GM23338 (cell line): ENCODE results near the gene THSD7A. TPM values are rescaled to one million over a fixed set of nuclear protein-coding genes. Genes with fewer than 3 reads are reported as not detected.

Experiments used
- ATAC-seq: fragments of 200-7000 bp; cut with Tn5 transposase; 3 replicates; pipeline ENCODE4 v1.9.1; 2020
- DNase-seq: peaks from one replicate; pipeline ENCODE4 v3.0.0-alpha.2; 2015; ENCODE audit warnings: low spot score
- H2AFZ ChIP-seq: fragments of 200-600 bp; sonication (generic); 2 replicates; pipeline ENCODE4 v1.8.0; 2016; ENCODE audit warnings: antibody characterized with exemption, mild to moderate bottlenecking, moderate library complexity
- H3F3A ChIP-seq: fragments of 200-600 bp; sonication (generic); replicated peaks from 2 replicates; pipeline ENCODE4 v1.8.0; 2017; ENCODE audit warnings: antibody characterized with exemption, mixed run types, low read depth
- H3K27ac ChIP-seq: fragments of 200-600 bp; sonication (generic); 2 replicates; pipeline ENCODE4 v1.6.1; 2016; ENCODE audit warnings: low read depth
- H3K27me3 ChIP-seq: fragments of 200-600 bp; sonication (generic); 2 replicates; pipeline ENCODE4 v1.8.0; 2016; ENCODE audit warnings: mild to moderate bottlenecking, mixed run types, moderate library complexity; ENCODE audit not compliant: insufficient read depth
- H3K36me3 ChIP-seq: fragments of 200-600 bp; sonication (generic); 2 replicates; pipeline ENCODE4 v1.8.0; 2016; ENCODE audit warnings: mild to moderate bottlenecking; ENCODE audit not compliant: insufficient read depth
- H3K4me1 ChIP-seq: fragments of 200-600 bp; sonication (generic); 2 replicates; pipeline ENCODE4 v1.8.0; 2016; ENCODE audit warnings: mild to moderate bottlenecking, moderate library complexity; ENCODE audit not compliant: insufficient read depth
- H3K4me2 ChIP-seq: fragments of 200-600 bp; sonication (generic); 2 replicates; pipeline ENCODE4 v1.7.1; 2017; ENCODE audit warnings: mixed run types
- H3K4me3 ChIP-seq: fragments of 200-600 bp; sonication (generic); 2 replicates; pipeline ENCODE4 v1.6.1; 2016; ENCODE audit warnings: mixed run types
- H3K79me2 ChIP-seq: fragments of 200-600 bp; sonication (generic); replicated peaks from 2 replicates; pipeline ENCODE4 v1.8.0; 2017; ENCODE audit warnings: mild to moderate bottlenecking; ENCODE audit not compliant: insufficient read depth
- H3K9me2 ChIP-seq: fragments of 200-600 bp; sonication (generic); 2 replicates; pipeline ENCODE4 v1.8.0; 2017; ENCODE audit not compliant: insufficient read depth
- H4K20me1 ChIP-seq: fragments of 200-600 bp; sonication (generic); replicated peaks from 2 replicates; pipeline ENCODE4 v1.8.0; 2017; ENCODE audit warnings: mild to moderate bottlenecking; ENCODE audit not compliant: insufficient read depth
- H3K27ac Mint-ChIP-seq: 2 replicates; pipeline ENCODE4 v1.8.0; 2020; ENCODE audit warnings: inconsistent platforms, mild to moderate bottlenecking, moderate library complexity, mixed read lengths
- H3K27me3 Mint-ChIP-seq: 3 replicates; pipeline ENCODE4 v1.8.0; 2022; ENCODE audit warnings: low read depth, mild to moderate bottlenecking, moderate library complexity, mixed read lengths, inconsistent platforms; ENCODE audit not compliant: insufficient read depth, poor library complexity
- H3K36me3 Mint-ChIP-seq: 3 replicates; pipeline ENCODE4 v1.8.0; 2021; ENCODE audit warnings: low read depth, mild to moderate bottlenecking, inconsistent platforms, moderate library complexity, mixed read lengths
- H3K4me1 Mint-ChIP-seq: 3 replicates; pipeline ENCODE4 v1.8.0; 2020; ENCODE audit warnings: mild to moderate bottlenecking, inconsistent platforms, mixed read lengths
- H3K4me3 Mint-ChIP-seq: 3 replicates; pipeline ENCODE4 v1.8.0; 2021; ENCODE audit warnings: moderate library complexity, mild to moderate bottlenecking, inconsistent platforms, mixed read lengths
- H3K9me3 Mint-ChIP-seq: 3 replicates; pipeline ENCODE4 v1.8.0; 2020; ENCODE audit warnings: moderate library complexity, mild to moderate bottlenecking, inconsistent platforms, mixed read lengths
- CREB1 ChIP-seq: fragments of 250-450 bp; sonication (Bioruptor Pico); IDR thresholded peaks from 2 replicates; pipeline ENCODE4 v1.5.0; 2020; ENCODE audit warnings: low read depth, mild to moderate bottlenecking, moderate library complexity
- CTCF ChIP-seq, 2 experiments: fragments of 200-600 bp in 1 of 2; sonication (generic) in 1 of 2; conservative IDR thresholded peaks; 2 replicates each; pipeline versions ENCODE4 v1.5.1 to v1.6.1; 2016 to 2017; ENCODE audit warnings: antibody characterized with exemption in 2 of 2, low read depth in 2 of 2, mild to moderate bottlenecking in 2 of 2, moderate library complexity in 1 of 2
- ETS1 ChIP-seq: IDR thresholded peaks from 2 replicates; pipeline ENCODE4 v1.6.1; 2016; ENCODE audit warnings: antibody characterized with exemption
- EZH2 ChIP-seq: fragments of 200-600 bp; sonication (generic); IDR thresholded peaks from one replicate; pipeline ENCODE4 v1.8.0; 2017; ENCODE audit warnings: antibody characterized with exemption, mild to moderate bottlenecking, low read depth; ENCODE audit not compliant: unreplicated experiment
- EZH2phosphoT487 ChIP-seq: fragments of 200-600 bp; sonication (generic); IDR thresholded peaks from one replicate; pipeline ENCODE4 v1.8.1; 2018; ENCODE audit warnings: antibody characterized with exemption; ENCODE audit not compliant: unreplicated experiment
- JUNB ChIP-seq: IDR thresholded peaks from one replicate; pipeline ENCODE4 v1.6.1; 2016; ENCODE audit warnings: antibody characterized with exemption; ENCODE audit not compliant: unreplicated experiment
- NANOG ChIP-seq: IDR thresholded peaks from 2 replicates; pipeline ENCODE4 v1.6.1; 2016; ENCODE audit warnings: antibody characterized with exemption, borderline replicate concordance
- POLR2AphosphoS5 ChIP-seq: IDR thresholded peaks from 2 replicates; pipeline ENCODE4 v1.6.1; 2016; ENCODE audit warnings: antibody characterized with exemption, low read depth
- REST ChIP-seq: IDR thresholded peaks from one replicate; pipeline ENCODE4 v1.6.1; 2018; ENCODE audit warnings: antibody characterized with exemption; ENCODE audit not compliant: unreplicated experiment
- STAT1 ChIP-seq: IDR thresholded peaks from one replicate; pipeline ENCODE4 v1.6.1; 2016; ENCODE audit warnings: antibody characterized with exemption; ENCODE audit not compliant: unreplicated experiment
- ZNF331 ChIP-seq: fragments of 250-450 bp; sonication (Bioruptor Pico); IDR thresholded peaks from 2 replicates; pipeline ENCODE4 v1.5.0; 2020; ENCODE audit warnings: low read depth, mild to moderate bottlenecking, moderate library complexity
- ZNF462 ChIP-seq: fragments of 250-450 bp; sonication (Bioruptor Pico); IDR thresholded peaks from 2 replicates; pipeline ENCODE4 v1.5.0; 2020; ENCODE audit warnings: mild to moderate bottlenecking, moderate library complexity
- polyA plus RNA-seq: library from polyadenylated mRNA; unstranded; fragments of >200 nt; fragmentation: Nextera tagmentation; extraction: Ambion mirVana; gene quantifications from 2 replicates; pipeline ENCODE4 v1.2.1, GENCODE V29; 2016
- total RNA-seq: library from RNA; depleted of rRNA; stranded (reverse); fragments of >200 nt; shearing (Covaris generic); gene quantifications from 2 replicates; pipeline ENCODE4 v1.2.3, GENCODE V29; 2014

The THSD7A gene
- total and polyA plus RNA-seq, 2 experiments from 2014 or later, result 1.3 to 2.1 TPM

GRCh38 chr7:11592699-11593098 is 239.3 kb downstream of the THSD7A start:
- no peaks in the 10 kb centered on the region for H3K36me3 Mint-ChIP-seq
- H3K79me2 ChIP-seq, result no peaks in the 10 kb centered on the region
- TF ChIP-seq EZH2phosphoT487 (no peak), ZNF331 (CRISPR knock-in tag) (no peak), ZNF462 (CRISPR knock-in tag) (no peak), JUNB (no peak), CTCF (conservative IDR thresholded peaks at IDR 0.05; ENCODE audit: low read depth in 2 of 2) (no peak), EZH2 (no peak), STAT1 (no peak), NANOG (no peak), CREB1 (no peak), REST (no peak), POLR2AphosphoS5 (no peak), ETS1 (no peak)
- no peak overlapping the region for H3K27ac ChIP-seq
- no peaks in the 10 kb centered on the region for H3K36me3 ChIP-seq
- ATAC-seq, result no peak
- H3K27me3 Mint-ChIP-seq, result peaks cover 2% of the 10 kb centered on the region
- no peak for DNase-seq
- H4K20me1 ChIP-seq, result no peaks in the 10 kb centered on the region
- no peaks in the 10 kb centered on the region for H3F3A ChIP-seq
- H3K4me3 Mint-ChIP-seq, result no peak overlapping the region
- no peak overlapping the region for H3K27ac Mint-ChIP-seq
- no peaks in the 10 kb centered on the region for H3K4me1 ChIP-seq
- no peak overlapping the region for H3K4me3 ChIP-seq
- H3K27me3 ChIP-seq, result no peaks in the 10 kb centered on the region
- H3K4me1 Mint-ChIP-seq, result no peaks in the 10 kb centered on the region
- peaks cover 14% of the 10 kb centered on the region for H3K9me2 ChIP-seq
- H3K9me3 Mint-ChIP-seq, result no peaks in the 10 kb centered on the region
- H3K4me2 ChIP-seq, result no peak overlapping the region
- no peak overlapping the region for H2AFZ ChIP-seq
